Endodermal cell (in vitro differentiated cells): ENCODE data around the gene FRMPD4. TPM values are rescaled to one million over a fixed set of nuclear protein-coding genes. Genes with fewer than 3 reads are reported as not detected.

Experiments used
- DNase-seq: peaks from one replicate; pipeline ENCODE4 v3.0.0-alpha.2; 2017
- H3K27ac ChIP-seq: 2 replicates; pipeline ENCODE4 v1.5.1; 2013; ENCODE audit warnings: mild to moderate bottlenecking, low read depth, low read length, moderate library complexity
- H3K27me3 ChIP-seq: 2 replicates; pipeline ENCODE4 v1.6.1; 2013; ENCODE audit warnings: mild to moderate bottlenecking, low read length, moderate library complexity; ENCODE audit not compliant: insufficient read depth, control insufficient read depth, poor library complexity, severe bottlenecking
- H3K36me3 ChIP-seq: 2 replicates; pipeline ENCODE4 v1.7.0; 2013; ENCODE audit warnings: mild to moderate bottlenecking, low read length, moderate library complexity; ENCODE audit not compliant: control insufficient read depth, insufficient read depth
- H3K4me1 ChIP-seq: one replicate; pipeline ENCODE4 v1.7.0; 2013; ENCODE audit warnings: low read length; ENCODE audit not compliant: control insufficient read depth, insufficient read depth
- H3K4me3 ChIP-seq: 2 replicates; pipeline ENCODE4 v1.5.1; 2013; ENCODE audit warnings: mild to moderate bottlenecking, low read length, moderate library complexity
- H3K9ac ChIP-seq: 2 replicates; pipeline ENCODE4 v1.6.1; 2013; ENCODE audit warnings: mild to moderate bottlenecking, low read length, moderate library complexity; ENCODE audit not compliant: poor library complexity, severe bottlenecking; ENCODE audit errors: extremely low read depth
- H3K9me3 ChIP-seq: 2 replicates; pipeline ENCODE4 v1.6.1; 2013; ENCODE audit warnings: mild to moderate bottlenecking, low read length, moderate library complexity; ENCODE audit not compliant: control insufficient read depth
- H3K27ac Mint-ChIP-seq: 2 replicates; pipeline ENCODE4 v1.8.0; 2020; ENCODE audit warnings: mixed read lengths
- H3K27me3 Mint-ChIP-seq: 2 replicates; pipeline ENCODE4 v1.8.0; 2021; ENCODE audit warnings: mild to moderate bottlenecking, mixed read lengths; ENCODE audit not compliant: insufficient read depth
- H3K36me3 Mint-ChIP-seq: 2 replicates; pipeline ENCODE4 v1.8.0; 2020; ENCODE audit warnings: low read depth, mixed read lengths
- H3K4me1 Mint-ChIP-seq: 2 replicates; pipeline ENCODE4 v1.8.0; 2020; ENCODE audit warnings: mixed read lengths
- H3K4me3 Mint-ChIP-seq: 2 replicates; pipeline ENCODE4 v1.8.0; 2020; ENCODE audit warnings: mild to moderate bottlenecking, moderate library complexity, mixed read lengths
- H3K9me3 Mint-ChIP-seq: 2 replicates; pipeline ENCODE4 v1.8.0; 2020; ENCODE audit warnings: mild to moderate bottlenecking, mixed read lengths
- WGBS, 2 experiments: methylation state at CpG; one replicate each; pipeline versions ENCODE4 v1.1.5 to v1.1.7; 2013; ENCODE audit warnings: missing lambda C conversion rate in 2 of 2, mixed read lengths in 1 of 2; ENCODE audit not compliant: insufficient coverage in 1 of 2, insufficient read length in 1 of 2; 5-methylcytosine and 5-hydroxymethylcytosine counted together
- total RNA-seq, 2 donors: library from RNA; stranded (reverse); fragmentation: NEBNext Ultra II Directional in 1 of 2; extraction: Animal tissue kit (Norgen Biotek cat#: 25700) in 1 of 2; gene quantifications; 2 replicates in 1 of 2; 3 replicates in 1 of 2; pipeline ENCODE4 v1.2.1, GENCODE V29; 2021
- TF ChIP-seq, protein P1 (sequence below): fragments of 200-600 bp; sonication (generic); conservative IDR thresholded peaks from 2 replicates; pipeline ENCODE4 v1.5.0; 2021; ENCODE audit warnings: antibody characterized with exemption, mild to moderate bottlenecking

FRMPD4 gene
- total RNA-seq, 2 donors from 2014 or later: 0.09 to 0.81 TPM

DNA sequence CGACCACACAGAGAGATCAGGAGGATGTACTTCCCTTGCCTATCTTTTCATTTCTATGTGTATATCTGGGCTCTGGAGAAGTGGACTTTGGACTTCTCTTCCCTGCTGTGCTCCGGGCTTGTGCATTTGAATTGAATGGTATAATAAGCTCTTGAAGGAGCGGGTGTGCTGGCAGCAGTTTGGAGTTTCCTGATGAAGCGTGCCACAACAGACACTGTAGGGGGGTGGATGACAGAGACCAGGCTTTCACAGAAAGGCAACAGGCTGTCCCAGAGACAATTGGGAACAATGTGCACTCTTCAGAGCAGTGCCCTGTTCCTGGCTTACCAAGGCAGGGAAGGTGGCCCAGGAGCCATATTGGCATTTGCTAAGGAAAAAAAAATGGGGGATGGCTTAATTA, 170.1 kb downstream of the FRMPD4 start:
- no peaks in the 10 kb centered on the region for H3K4me1 ChIP-seq
- Mint-ChIP-seq H3K4me1 (peaks cover 24% of the 10 kb centered on the region), H3K4me3 (no peak overlapping the region), H3K27me3 (no peaks in the 10 kb centered on the region), H3K36me3 (no peaks in the 10 kb centered on the region), H3K27ac (peak overlapping the region; percentile 0), H3K9me3 (peaks cover 2% of the 10 kb centered on the region)
- no peaks in the 10 kb centered on the region for H3K36me3 ChIP-seq
- H3K4me3 ChIP-seq: no peak overlapping the region
- no peak for DNase-seq
- no peaks in the 10 kb centered on the region for H3K9me3 ChIP-seq
- no peak overlapping the region for H3K9ac ChIP-seq
- TF ChIP-seq, protein P1, sequence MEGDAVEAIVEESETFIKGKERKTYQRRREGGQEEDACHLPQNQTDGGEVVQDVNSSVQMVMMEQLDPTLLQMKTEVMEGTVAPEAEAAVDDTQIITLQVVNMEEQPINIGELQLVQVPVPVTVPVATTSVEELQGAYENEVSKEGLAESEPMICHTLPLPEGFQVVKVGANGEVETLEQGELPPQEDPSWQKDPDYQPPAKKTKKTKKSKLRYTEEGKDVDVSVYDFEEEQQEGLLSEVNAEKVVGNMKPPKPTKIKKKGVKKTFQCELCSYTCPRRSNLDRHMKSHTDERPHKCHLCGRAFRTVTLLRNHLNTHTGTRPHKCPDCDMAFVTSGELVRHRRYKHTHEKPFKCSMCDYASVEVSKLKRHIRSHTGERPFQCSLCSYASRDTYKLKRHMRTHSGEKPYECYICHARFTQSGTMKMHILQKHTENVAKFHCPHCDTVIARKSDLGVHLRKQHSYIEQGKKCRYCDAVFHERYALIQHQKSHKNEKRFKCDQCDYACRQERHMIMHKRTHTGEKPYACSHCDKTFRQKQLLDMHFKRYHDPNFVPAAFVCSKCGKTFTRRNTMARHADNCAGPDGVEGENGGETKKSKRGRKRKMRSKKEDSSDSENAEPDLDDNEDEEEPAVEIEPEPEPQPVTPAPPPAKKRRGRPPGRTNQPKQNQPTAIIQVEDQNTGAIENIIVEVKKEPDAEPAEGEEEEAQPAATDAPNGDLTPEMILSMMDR: no peak
- no peak overlapping the region for H3K27ac ChIP-seq
- WGBS, 2 experiments: 80% methylated on average over 4 of the region's 4 CpGs; no CpG with 5 or more reads in 1 of the 2 experiments
- no peaks in the 10 kb centered on the region for H3K27me3 ChIP-seq

- peaks cover 2% of the 10 kb centered on the region for H3K9me3 Mint-ChIP-seq
- DNase-seq: no peak
- WGBS, 2 experiments: 82 to 100% methylated on average over 1 to 5 of the region's 5 CpGs
- TF ChIP-seq, protein P1: no peak
- no peaks in the 10 kb centered on the region for H3K36me3 ChIP-seq
- H3K9me3 ChIP-seq: no peaks in the 10 kb centered on the region
- peaks cover 24% of the 10 kb centered on the region for H3K4me1 Mint-ChIP-seq
- no peaks in the 10 kb centered on the region for H3K4me1 ChIP-seq
- no peaks in the 10 kb centered on the region for H3K27me3 ChIP-seq
- no peaks in the 10 kb centered on the region for H3K36me3 Mint-ChIP-seq
- H3K4me3 Mint-ChIP-seq: peak overlapping the region; percentile 35
- H3K27ac Mint-ChIP-seq: no peak overlapping the region
- no peaks in the 10 kb centered on the region for H3K27me3 Mint-ChIP-seq
- H3K9ac ChIP-seq: no peak overlapping the region
- no peak overlapping the region for H3K4me3 ChIP-seq
- H3K27ac ChIP-seq: no peak overlapping the region
These were observed 170.9 kb downstream of the FRMPD4 start for GRCh38 chrX:12309040-12309743.

GRCh38 chrX:12309744-12310076, 171.4 kb downstream of the FRMPD4 start:
- Histone ChIP-seq H3K36me3 (no peaks in the 10 kb centered on the region), H3K4me3 (no peak overlapping the region), H3K27ac (no peak overlapping the region), H3K27me3 (no peaks in the 10 kb centered on the region), H3K9me3 (no peaks in the 10 kb centered on the region), H3K4me1 (no peaks in the 10 kb centered on the region), H3K9ac (no peak overlapping the region)
- peaks cover 2% of the 10 kb centered on the region for H3K9me3 Mint-ChIP-seq
- peak overlapping the region; percentile 65 for H3K27ac Mint-ChIP-seq
- no peaks in the 10 kb centered on the region for H3K27me3 Mint-ChIP-seq
- TF ChIP-seq, protein P1: no peak
- 35% methylated on average over 6 of the region's 6 CpGs; no CpG with 5 or more reads in 1 of the 2 experiments for WGBS, 2 experiments
- H3K4me3 Mint-ChIP-seq: peak overlapping the region; percentile 35
- DNase-seq: peak; percentile 72
- peaks cover 24% of the 10 kb centered on the region for H3K4me1 Mint-ChIP-seq
- H3K36me3 Mint-ChIP-seq: no peaks in the 10 kb centered on the region
